IMR-90 (cell line): ENCODE results near the gene LAPTM5. TPM values are rescaled to one million over a fixed set of nuclear protein-coding genes. Genes with fewer than 3 reads are reported as not detected.
A peak's percentile ranks its signal among the peaks of the same experiment; 100 is the strongest.

Experiments
- ATAC-seq: fragments of 200-7000 bp; cut with Tn5 transposase; 2 replicates; pipeline ENCODE4 v1.9.1; 2020; ENCODE audit warnings: low read depth, mild to moderate bottlenecking, moderate library complexity
- BruUV-seq: library from RNA; stranded (reverse); fragments of 400-500 nt; replicated peaks from 2 replicates; lab custom pipeline; 2021; lab: Mats Ljungman, UMichigan
- CTCF ChIA-PET: fragments of 300-600 bp; formaldehyde crosslinking; extraction: SDS; loops from one replicate; lab custom pipeline; 2021; ENCODE audit warnings: antibody characterized with exemption; lab: Yijun Ruan, JAX
- POLR2A ChIA-PET: fragments of 300-600 bp; sonication (Branson Sonifier 250); formaldehyde crosslinking; loops from one replicate; lab custom pipeline; 2022; ENCODE audit warnings: antibody characterized with exemption; ENCODE audit not compliant: unreplicated experiment; lab: Charles Lee
- DNase-seq: peaks from one replicate; pipeline ENCODE4 v3.0.0; 2013
- H2AFZ ChIP-seq: replicated peaks from 2 replicates; pipeline ENCODE3; 2013; ENCODE audit warnings: low read length, mild to moderate bottlenecking; ENCODE audit not compliant: poor library complexity
- H2AK5ac ChIP-seq: 2 replicates; pipeline ENCODE4 v1.6.1; 2013; ENCODE audit warnings: low read depth, low read length, inconsistent platforms
- H2AK9ac ChIP-seq: replicated peaks from 2 replicates; pipeline ENCODE3; 2013; ENCODE audit warnings: mild to moderate bottlenecking, low read depth, low read length, moderate library complexity; ENCODE audit not compliant: poor library complexity
- H2BK120ac ChIP-seq: 2 replicates; pipeline ENCODE4 v1.6.1; 2013; ENCODE audit warnings: low read depth, low read length, inconsistent platforms
- H2BK15ac ChIP-seq: 3 replicates; pipeline ENCODE4 v1.6.1; 2013; ENCODE audit warnings: low read depth, low read length, inconsistent platforms
- H2BK20ac ChIP-seq: 2 replicates; pipeline ENCODE4 v1.6.1; 2013; ENCODE audit warnings: low read depth, mild to moderate bottlenecking, inconsistent platforms, low read length, moderate library complexity
- H2BK5ac ChIP-seq: 2 replicates; pipeline ENCODE4 v1.6.1; 2013; ENCODE audit warnings: mild to moderate bottlenecking, low read depth, low read length, inconsistent platforms; ENCODE audit not compliant: poor library complexity, severe bottlenecking
- H3K14ac ChIP-seq: replicated peaks from 2 replicates; pipeline ENCODE4 v1.6.1; 2013; ENCODE audit warnings: low read depth, low read length, inconsistent platforms
- H3K18ac ChIP-seq: 2 replicates; pipeline ENCODE4 v1.6.1; 2013; ENCODE audit warnings: low read depth, low read length, control low read depth
- H3K23ac ChIP-seq: 2 replicates; pipeline ENCODE4 v1.6.1; 2013; ENCODE audit warnings: low read depth, low read length, inconsistent platforms
- H3K27ac ChIP-seq: 2 replicates; pipeline ENCODE4 v1.5.1; 2013; ENCODE audit warnings: mild to moderate bottlenecking, control low read depth, low read length; ENCODE audit not compliant: insufficient read depth
- H3K27me3 ChIP-seq: 2 replicates; pipeline ENCODE4 v1.6.1; 2013; ENCODE audit warnings: low read length; ENCODE audit not compliant: control insufficient read depth, insufficient read depth
- H3K36me3 ChIP-seq: 2 replicates; pipeline ENCODE4 v1.6.1; 2013; ENCODE audit warnings: low read length, mixed read lengths; ENCODE audit not compliant: control insufficient read depth, insufficient read depth
- H3K4ac ChIP-seq: 2 replicates; pipeline ENCODE4 v1.6.1; 2013; ENCODE audit warnings: low read depth, low read length, inconsistent platforms
- H3K4me1 ChIP-seq: 2 replicates; pipeline ENCODE4 v1.6.1; 2013; ENCODE audit warnings: low read length, mixed read lengths; ENCODE audit not compliant: control insufficient read depth, insufficient read depth
- H3K4me2 ChIP-seq: 2 replicates; pipeline ENCODE4 v1.6.1; 2013; ENCODE audit warnings: low read depth, mild to moderate bottlenecking, control low read depth, low read length, moderate library complexity
- H3K4me3 ChIP-seq: 2 replicates; pipeline ENCODE4 v1.5.1; 2013; ENCODE audit warnings: low read depth, mild to moderate bottlenecking, control low read depth, low read length, moderate library complexity; ENCODE audit not compliant: insufficient read depth
- H3K56ac ChIP-seq: 2 replicates; pipeline ENCODE4 v1.6.1; 2013; ENCODE audit warnings: low read length, inconsistent platforms; ENCODE audit not compliant: insufficient read depth; ENCODE audit errors: extremely low read depth
- H3K79me1 ChIP-seq, 2 experiments: 2 replicates each; pipeline ENCODE4 v1.6.1; 2013; ENCODE audit warnings: low read length in 2 of 2, inconsistent platforms in 1 of 2, low read depth in 1 of 2
- H3K9ac ChIP-seq: 2 replicates; pipeline ENCODE4 v1.6.1; 2013; ENCODE audit warnings: low read depth, low read length, control low read depth
- H3K9me1 ChIP-seq: 2 replicates; pipeline ENCODE4 v1.6.1; 2013; ENCODE audit warnings: low read length, inconsistent platforms; ENCODE audit not compliant: insufficient read depth
- H3K9me3 ChIP-seq: 2 replicates; pipeline ENCODE4 v1.6.1; 2013; ENCODE audit warnings: low read length; ENCODE audit not compliant: control insufficient read depth, insufficient read depth
- H4K20me1 ChIP-seq: 2 replicates; pipeline ENCODE4 v1.6.1; 2013; ENCODE audit warnings: low read length, inconsistent platforms; ENCODE audit not compliant: insufficient read depth
- H4K5ac ChIP-seq: 2 replicates; pipeline ENCODE4 v1.6.1; 2013; ENCODE audit warnings: mild to moderate bottlenecking, low read depth, low read length, control low read depth
- H4K8ac ChIP-seq, 2 experiments: 2 replicates each; pipeline ENCODE4 v1.6.1; 2013; ENCODE audit warnings: low read depth in 2 of 2, low read length in 2 of 2, control low read depth in 1 of 2, inconsistent platforms in 1 of 2
- H4K91ac ChIP-seq: 2 replicates; pipeline ENCODE4 v1.6.1; 2013; ENCODE audit warnings: low read depth, low read length, inconsistent platforms; ENCODE audit not compliant: insufficient read depth
- BHLHE40 ChIP-seq: fragments of 150-350 bp; IDR thresholded peaks from 2 replicates; pipeline ENCODE4 v1.6.1; 2016; ENCODE audit warnings: mild to moderate bottlenecking, low read depth, low read length
- CEBPB ChIP-seq: IDR thresholded peaks from 2 replicates; pipeline ENCODE4 v1.6.1; 2012; ENCODE audit warnings: low read depth, low read length, improper control_type of control experiment
- CHD1 ChIP-seq: IDR thresholded peaks from 2 replicates; pipeline ENCODE4 v1.6.1; 2012; ENCODE audit warnings: low read depth, low read length, improper control_type of control experiment
- CTCF ChIP-seq: conservative IDR thresholded peaks from 2 replicates; pipeline ENCODE4 v1.5.1; 2012; ENCODE audit warnings: mild to moderate bottlenecking, low read depth, low read length, improper control_type of control experiment
- ELK1 ChIP-seq: fragments of 150-350 bp; IDR thresholded peaks from 2 replicates; pipeline ENCODE4 v1.6.1; 2016; ENCODE audit warnings: low read depth, mild to moderate bottlenecking, low read length, moderate library complexity, borderline replicate concordance
- FOS ChIP-seq: fragments of 150-350 bp; IDR thresholded peaks from 2 replicates; pipeline ENCODE4 v1.6.1; 2016; ENCODE audit warnings: low read depth, low read length
- MAFK ChIP-seq: IDR thresholded peaks from 2 replicates; pipeline ENCODE4 v1.6.1; 2012; ENCODE audit warnings: low read depth, low read length, improper control_type of control experiment
- MAZ ChIP-seq: IDR thresholded peaks from 2 replicates; pipeline ENCODE4 v1.6.1; 2012; ENCODE audit warnings: low read depth, mild to moderate bottlenecking, low read length, improper control_type of control experiment, moderate library complexity, borderline replicate concordance
- MXI1 ChIP-seq: IDR thresholded peaks from 2 replicates; pipeline ENCODE4 v1.6.1; 2012; ENCODE audit warnings: low read depth, mild to moderate bottlenecking, low read length, moderate library complexity, borderline replicate concordance
- NFE2L2 ChIP-seq: fragments of 150-350 bp; IDR thresholded peaks from 2 replicates; pipeline ENCODE4 v1.6.1; 2016; ENCODE audit warnings: low read depth, mild to moderate bottlenecking, low read length
- POLR2A ChIP-seq: IDR thresholded peaks from 2 replicates; pipeline ENCODE4 v1.6.1; 2012; ENCODE audit warnings: mild to moderate bottlenecking, low read depth, low read length
- RAD21 ChIP-seq: IDR thresholded peaks from 2 replicates; pipeline ENCODE4 v1.6.1; 2012; ENCODE audit warnings: low read length, improper control_type of control experiment
- RCOR1 ChIP-seq: IDR thresholded peaks from 2 replicates; pipeline ENCODE4 v1.6.1; 2012; ENCODE audit warnings: mild to moderate bottlenecking, low read length, improper control_type of control experiment; ENCODE audit not compliant: insufficient replicate concordance
- RFX5 ChIP-seq: IDR thresholded peaks from 2 replicates; pipeline ENCODE4 v1.8.0; 2012; ENCODE audit warnings: low read depth, mild to moderate bottlenecking, low read length, moderate library complexity
- SMC3 ChIP-seq: fragments of 150-350 bp; IDR thresholded peaks from 2 replicates; pipeline ENCODE4 v1.6.1; 2016; ENCODE audit warnings: low read depth, mild to moderate bottlenecking, antibody characterized with exemption, low read length, moderate library complexity
- USF2 ChIP-seq: fragments of 150-350 bp; IDR thresholded peaks from 2 replicates; pipeline ENCODE4 v1.6.1; 2017; ENCODE audit warnings: mild to moderate bottlenecking, antibody characterized with exemption, low read length, low read depth
- WGBS, 2 experiments: methylation state at CpG; one replicate each; pipeline versions ENCODE4 v1.1.5 to v1.1.7; 2013; ENCODE audit warnings: missing lambda C conversion rate in 2 of 2; ENCODE audit not compliant: insufficient read length in 1 of 2; ENCODE audit errors: extremely low coverage in 2 of 2; 5-methylcytosine and 5-hydroxymethylcytosine counted together
- dilution Hi-C: fragments of 300-500 bp; cut with HindIII; formaldehyde crosslinking; loops from one replicate; pipeline ENCODE4 v1.14.3; 2018; ENCODE audit warnings: low sequenced_read_pairs; ENCODE audit not compliant: unreplicated experiment
- in situ Hi-C: fragments of 300-500 bp; cut with MboI; formaldehyde crosslinking; loops from 3 replicates; pipeline ENCODE4 v1.14.3; 2019; ENCODE audit warnings: low sequenced_read_pairs, inconsistent platforms, mixed read lengths
- intact Hi-C: fragments of 100-400 bp; cut with micrococcal nuclease; formaldehyde crosslinking; loops from 2 replicates; pipeline ENCODE4 v1.10.0; 2022
- polyA plus RNA-seq, 3 experiments: library from polyadenylated mRNA; depleted of rRNA; stranded (reverse); fragments of >200 nt; gene quantifications; 2 replicates each; pipeline ENCODE4 v1.2.3, GENCODE V29; 2012; ENCODE audit warnings: low replicate concordance in 1 of 3
- total RNA-seq: library from RNA; depleted of rRNA; stranded (reverse); fragments of >200 nt; gene quantifications from 2 replicates; pipeline ENCODE4 v1.2.3, GENCODE V29; 2012

LAPTM5 gene
- total and polyA plus RNA-seq, 2 of the 4 experiments (the other 2 are of a cell fraction) = 0.09 TPM; not detected in 1

GRCh38 chr1:30733493-30733892, 24.1 kb downstream of the LAPTM5 start:
- Histone ChIP-seq H3K4ac (no peak overlapping the region), H4K91ac (no peak overlapping the region), H3K18ac (no peak overlapping the region), H3K9me1 (no peaks in the 10 kb centered on the region), H2BK20ac (no peak overlapping the region), H2AFZ (no peak overlapping the region), H3K4me3 (no peak overlapping the region), H3K56ac (no peak overlapping the region), H3K4me2 (no peak overlapping the region), H4K20me1 (no peaks in the 10 kb centered on the region), H2BK15ac (no peak overlapping the region), H3K9ac (no peak overlapping the region), H2BK120ac (no peak overlapping the region), H3K23ac (no peak overlapping the region), H2AK9ac (no peak overlapping the region), H2AK5ac (no peak overlapping the region), H4K5ac (no peak overlapping the region), H3K27ac (no peak overlapping the region), H3K27me3 (peaks cover 28% of the 10 kb centered on the region), H3K36me3 (no peaks in the 10 kb centered on the region), H3K9me3 (peaks cover 7% of the 10 kb centered on the region), H3K14ac (no peak overlapping the region), H2BK5ac (no peak overlapping the region), H3K79me1 (no peaks in the 10 kb centered on the region), H4K8ac (no peak overlapping the region), H3K4me1 (no peaks in the 10 kb centered on the region)
- ChIA-PET CTCF (interaction anchor here (0.8 kb wide), 1 partner anchor 15 kb away, joined by 3 read pairs; no protein-coding TSS in a partner anchor), POLR2A (no interaction called here)
- in situ Hi-C loops = no loop called here
- dilution Hi-C loops = no loop called here
- ATAC-seq (no peak), DNase-seq (peak; percentile 14)
- TF ChIP-seq CTCF = no peak
- TF ChIP-seq POLR2A = no peak
- no peak for TF ChIP-seq ELK1
- no peak for TF ChIP-seq USF2
- TF ChIP-seq RAD21 = no peak
- TF ChIP-seq FOS = no peak
- no peak for TF ChIP-seq MXI1
- TF ChIP-seq CEBPB = no peak
- no peak for TF ChIP-seq RFX5
- no peak for TF ChIP-seq NFE2L2
- no peak for TF ChIP-seq RCOR1
- TF ChIP-seq MAFK = no peak
- no peak for TF ChIP-seq BHLHE40
- no peak for TF ChIP-seq SMC3
- TF ChIP-seq MAZ = no peak
- TF ChIP-seq CHD1 = no peak
- BruUV-seq = no TSS peak
- intact Hi-C loops = no loop called here
- WGBS, 2 experiments = 40% methylated on average over 3 of the region's 8 CpGs; no CpG with 5 or more reads in 1 of the 2 experiments
